Measurements from ENCODE around the gene ZNF33B.

Gene ZNF33B

DNA sequence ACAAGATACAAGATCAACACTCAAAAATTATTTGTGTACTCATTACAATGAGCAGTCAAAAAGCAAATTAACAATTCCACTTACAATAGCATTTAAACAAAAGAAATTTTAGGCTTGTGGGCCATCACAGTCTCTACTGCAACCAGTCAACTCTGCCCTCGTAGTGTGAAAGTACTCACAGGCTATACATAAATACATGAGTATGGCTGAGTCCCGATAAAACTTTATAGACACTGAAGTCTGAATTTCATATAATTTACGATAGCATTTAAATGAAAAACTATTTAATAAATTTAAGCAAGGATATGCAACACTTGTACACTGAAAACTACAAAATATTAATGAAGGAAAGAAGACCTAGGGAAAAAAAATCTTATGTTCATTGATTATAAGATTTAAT is 90.1 kb downstream of the ZNF33B start:
- H3K4me1 ChIP-seq (ENCODE audit: control insufficient read depth, low read length): peaks cover 22% of the 10 kb centered on the region
- H3K9me2 ChIP-seq (replicated peaks; ENCODE audit: control insufficient read depth, low read length): no peaks in the 10 kb centered on the region
- H3K4me3 ChIP-seq (ENCODE audit: low read length): no peak overlapping the region
- H3K4me2 ChIP-seq (ENCODE audit: low read length): no peak overlapping the region
- H3K79me2 ChIP-seq (ENCODE audit: control insufficient read depth, low read length): peaks cover 78% of the 10 kb centered on the region
- peaks cover 10% of the 10 kb centered on the region; the same call in 1 of the 2 replicates for H3K9me3 ChIP-seq (ENCODE audit: control insufficient read depth, insufficient read depth, low read length)
- H4K20me1 ChIP-seq (ENCODE audit: control insufficient read depth, insufficient read depth, low read depth, low read length): no peaks in the 10 kb centered on the region
- TF ChIP-seq EZH2phosphoT487 (IDR thresholded peaks at IDR 0.05; ENCODE audit: borderline replicate concordance, low read length) (no peak), CTCF (IDR thresholded peaks at IDR 0.05; ENCODE audit: low read depth, low read length, poor library complexity, severe bottlenecking) (no peak)
- peaks cover 72% of the 10 kb centered on the region for H3K36me3 ChIP-seq (ENCODE audit: control insufficient read depth, low read length)
- no peaks in the 10 kb centered on the region for H3K27me3 ChIP-seq (ENCODE audit: control insufficient read depth, low read length)
- H3K27ac ChIP-seq (ENCODE audit: low read depth, low read length): no peak overlapping the region
- H3F3A ChIP-seq (ENCODE audit: control insufficient read depth, insufficient read depth): no peaks in the 10 kb centered on the region

DNA sequence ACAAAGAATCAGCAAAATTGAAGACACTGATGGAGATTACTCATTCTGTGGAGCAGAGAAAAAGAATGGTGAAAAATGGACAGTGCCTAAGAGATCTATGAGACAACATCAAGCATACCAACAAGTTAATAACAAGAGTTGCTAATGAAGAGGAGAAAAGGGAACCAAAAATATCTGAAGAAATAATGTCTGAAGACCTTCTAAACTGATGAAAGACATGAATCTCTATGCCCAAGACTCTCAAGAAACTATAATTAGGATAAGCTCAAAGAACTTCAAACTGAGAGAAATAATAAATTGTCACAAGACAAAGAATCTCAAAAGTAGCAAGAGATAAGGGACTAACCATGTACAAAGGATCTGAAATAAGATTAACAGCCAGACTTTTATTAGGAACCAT is 93.4 kb downstream of the ZNF33B start:
- no peaks in the 10 kb centered on the region for H3K27me3 ChIP-seq (ENCODE audit: control insufficient read depth, low read length)
- peaks cover 76% of the 10 kb centered on the region for H3K36me3 ChIP-seq (ENCODE audit: control insufficient read depth, low read length)
- TF ChIP-seq EZH2phosphoT487 (IDR thresholded peaks at IDR 0.05; ENCODE audit: borderline replicate concordance, low read length) (no peak), CTCF (IDR thresholded peaks at IDR 0.05; ENCODE audit: low read depth, low read length, poor library complexity, severe bottlenecking) (no peak)
- no peak overlapping the region for H3K4me2 ChIP-seq (ENCODE audit: low read length)
- H3K27ac ChIP-seq (ENCODE audit: low read depth, low read length): no peak overlapping the region
- H4K20me1 ChIP-seq (ENCODE audit: control insufficient read depth, insufficient read depth, low read depth, low read length): no peaks in the 10 kb centered on the region
- H3K4me1 ChIP-seq (ENCODE audit: control insufficient read depth, low read length): no peaks in the 10 kb centered on the region; the same call in 1 of the 2 replicates
- no peaks in the 10 kb centered on the region for H3K9me2 ChIP-seq (replicated peaks; ENCODE audit: control insufficient read depth, low read length)
- H3K79me2 ChIP-seq (ENCODE audit: control insufficient read depth, low read length): peaks cover 68% of the 10 kb centered on the region
- H3K4me3 ChIP-seq (ENCODE audit: low read length): no peak overlapping the region
- H3K9me3 ChIP-seq (ENCODE audit: control insufficient read depth, insufficient read depth, low read length): peaks cover 16% of the 10 kb centered on the region; the same call in 1 of the 2 replicates
- no peaks in the 10 kb centered on the region for H3F3A ChIP-seq (ENCODE audit: control insufficient read depth, insufficient read depth)

GRCh38 chr10:42543840-42544372 is 94.5 kb downstream of the ZNF33B start:
- Histone ChIP-seq H3K36me3 (ENCODE audit: control insufficient read depth, low read length) (peaks cover 79% of the 10 kb centered on the region), H3K27ac (ENCODE audit: low read depth, low read length) (no peak overlapping the region), H3K4me2 (ENCODE audit: low read length) (no peak overlapping the region), H3K4me3 (ENCODE audit: low read length) (no peak overlapping the region), H3F3A (ENCODE audit: control insufficient read depth, insufficient read depth) (no peaks in the 10 kb centered on the region), H3K79me2 (ENCODE audit: control insufficient read depth, low read length) (peaks cover 62% of the 10 kb centered on the region), H3K9me2 (replicated peaks; ENCODE audit: control insufficient read depth, low read length) (no peaks in the 10 kb centered on the region), H4K20me1 (ENCODE audit: control insufficient read depth, insufficient read depth, low read depth, low read length) (no peaks in the 10 kb centered on the region), H3K27me3 (ENCODE audit: control insufficient read depth, low read length) (no peaks in the 10 kb centered on the region), H3K9me3 (ENCODE audit: control insufficient read depth, insufficient read depth, low read length) (peaks cover 16% of the 10 kb centered on the region; the same call in 1 of the 2 replicates), H3K4me1 (ENCODE audit: control insufficient read depth, low read length) (no peaks in the 10 kb centered on the region; the same call in 1 of the 2 replicates)
- no peak for TF ChIP-seq CTCF (IDR thresholded peaks at IDR 0.05; ENCODE audit: low read depth, low read length, poor library complexity, severe bottlenecking)

All from DOHH2 (cell line).